Smooth muscle cell (in vitro differentiated cells): Measurements from ENCODE around the gene DHRS3. TPM values are rescaled to one million over a fixed set of nuclear protein-coding genes. Genes with fewer than 3 reads are reported as not detected.
"Not testable (repeated sequence)": the region's sequence is repeated elsewhere in the genome, so short reads cannot be mapped to it uniquely, and the experiment has no call there.

Experiments
- DNase-seq: peaks from one replicate; lab custom pipeline; 2025; ENCODE audit not compliant: unreplicated experiment; lab: John Stamatoyannopoulos, UW
- H2AFZ ChIP-seq: fragments of 200-600 bp; sonication (generic); 2 replicates; pipeline ENCODE4 v1.6.0; 2016; ENCODE audit warnings: antibody characterized with exemption, low read depth, mild to moderate bottlenecking
- H3F3A ChIP-seq: fragments of 200-600 bp; sonication (generic); 2 replicates; pipeline ENCODE4 v1.6.0; 2017; ENCODE audit warnings: antibody characterized with exemption, low read depth
- H3K27ac ChIP-seq: fragments of 200-600 bp; sonication (generic); 2 replicates; pipeline ENCODE4 v1.5.1; 2016; ENCODE audit warnings: low read depth, mild to moderate bottlenecking
- H3K27me3 ChIP-seq: fragments of 200-600 bp; sonication (generic); 2 replicates; pipeline ENCODE4 v1.6.1; 2016; ENCODE audit warnings: low read depth, mild to moderate bottlenecking
- H3K36me3 ChIP-seq: fragments of 200-600 bp; sonication (generic); 2 replicates; pipeline ENCODE4 v1.5.1; 2016; ENCODE audit warnings: low read depth
- H3K4me1 ChIP-seq: fragments of 200-600 bp; sonication (generic); 2 replicates; pipeline ENCODE4 v1.5.1; 2016; ENCODE audit warnings: low read depth
- H3K4me2 ChIP-seq: fragments of 200-600 bp; sonication (generic); 2 replicates; pipeline ENCODE4 v1.6.0; 2016; ENCODE audit warnings: mild to moderate bottlenecking
- H3K4me3 ChIP-seq: fragments of 200-600 bp; sonication (generic); 2 replicates; pipeline ENCODE4 v1.5.1; 2016; ENCODE audit warnings: mild to moderate bottlenecking
- H3K79me2 ChIP-seq: fragments of 200-600 bp; sonication (generic); 2 replicates; pipeline ENCODE4 v1.6.0; 2016; ENCODE audit warnings: low read depth, mild to moderate bottlenecking
- H3K9ac ChIP-seq: fragments of 200-600 bp; sonication (generic); 2 replicates; pipeline ENCODE4 v1.6.0; 2016; ENCODE audit warnings: low read depth
- H3K9me3 ChIP-seq: fragments of 200-600 bp; sonication (generic); replicated peaks from 2 replicates; pipeline ENCODE4 v1.5.1; 2016; ENCODE audit warnings: low read depth
- H4K20me1 ChIP-seq: fragments of 200-600 bp; sonication (generic); 2 replicates; pipeline ENCODE4 v1.6.0; 2016; ENCODE audit warnings: low read depth
- CTCF ChIP-seq: fragments of 200-600 bp; sonication (generic); IDR thresholded peaks from 2 replicates; pipeline ENCODE4 v1.5.1; 2017; ENCODE audit warnings: borderline replicate concordance, mild to moderate bottlenecking, antibody characterized with exemption; ENCODE audit not compliant: insufficient read depth, poor library complexity, severe bottlenecking
- WGBS: methylation state at CpG from one replicate; pipeline ENCODE4 v1.1.7; 2016; ENCODE audit warnings: low lambda C conversion rate; 5-methylcytosine and 5-hydroxymethylcytosine counted together
- polyA plus RNA-seq: library from polyadenylated mRNA; unstranded; fragments of >200 nt; fragmentation: Nextera tagmentation; extraction: Ambion mirVana; gene quantifications from 2 replicates; pipeline ENCODE4 v1.2.1, GENCODE V29; 2016
- total RNA-seq: library from RNA; depleted of rRNA; stranded (reverse); fragments of >200 nt; gene quantifications from 2 replicates; pipeline ENCODE4 v1.2.3, GENCODE V29; 2014

Gene DHRS3
- total and polyA plus RNA-seq, 2 experiments from 2014 or later: 0.89 to 2.7 TPM

DNA sequence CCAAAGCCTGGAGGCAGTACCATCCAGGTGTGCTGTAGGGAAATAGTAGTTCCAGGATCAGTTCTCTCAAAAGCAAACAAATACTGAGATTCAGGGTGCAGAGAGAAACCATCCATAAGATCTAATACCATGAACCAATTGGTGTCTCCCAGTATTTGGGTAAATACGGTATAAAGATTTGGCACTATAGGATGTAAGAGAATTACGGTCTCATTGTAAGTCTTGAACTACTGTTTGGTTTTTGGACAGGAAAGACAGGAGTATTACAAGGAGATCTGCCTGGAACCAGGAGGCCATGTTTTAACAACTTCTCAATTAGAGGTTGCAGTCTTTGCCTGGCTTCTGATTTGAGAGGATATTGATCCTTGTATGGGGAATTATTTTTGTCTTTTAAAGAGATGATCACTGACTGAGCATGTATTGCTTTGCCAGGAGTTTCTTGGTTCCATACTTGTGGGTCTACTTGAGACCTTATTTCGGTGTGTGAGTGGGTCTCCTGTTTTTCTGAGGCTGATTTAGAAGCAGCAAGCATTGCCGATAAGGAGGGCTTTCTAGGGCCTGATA lies 36.1 kb upstream of the DHRS3 start:
- no peaks in the 10 kb centered on the region for H4K20me1 ChIP-seq
- 83% methylated on average over 4 of the region's 4 CpGs for WGBS

DNA sequence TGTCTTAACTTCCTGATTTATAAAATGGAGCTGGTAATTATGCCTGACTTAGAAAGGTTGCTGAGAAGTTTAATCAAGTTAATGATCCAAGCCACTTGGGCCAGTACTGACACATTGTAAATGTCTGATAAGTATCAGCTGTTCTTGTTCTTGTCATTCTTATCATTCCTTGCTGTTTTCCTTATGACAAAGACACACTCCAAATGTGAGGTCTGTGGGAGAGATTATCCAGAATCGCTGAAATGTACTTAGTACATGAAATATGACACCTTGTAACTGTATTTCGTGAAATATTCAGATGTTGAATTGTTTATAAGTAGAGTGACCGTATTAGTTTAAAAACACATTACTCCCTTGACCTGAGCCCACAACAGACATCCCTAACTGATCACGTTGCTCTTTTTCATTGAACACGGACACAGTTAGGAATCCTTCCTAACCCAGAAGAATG lies 32.0 kb upstream of the DHRS3 start:
- H3K4me1 ChIP-seq: no peaks in the 10 kb centered on the region
- WGBS: 77% methylated on average over 5 of the region's 5 CpGs
- no peak overlapping the region for H3K4me3 ChIP-seq
- no peaks in the 10 kb centered on the region for H3K36me3 ChIP-seq
- peaks cover 21% of the 10 kb centered on the region for H3K27me3 ChIP-seq
- DNase-seq: no peak
- H3K79me2 ChIP-seq: no peaks in the 10 kb centered on the region
- H4K20me1 ChIP-seq: no peaks in the 10 kb centered on the region
- no peak overlapping the region for H3K9ac ChIP-seq
- no peak overlapping the region for H2AFZ ChIP-seq
- no peak overlapping the region for H3K27ac ChIP-seq
- H3K9me3 ChIP-seq: no peaks in the 10 kb centered on the region
- H3F3A ChIP-seq: no peaks in the 10 kb centered on the region
- TF ChIP-seq CTCF: no peak
- H3K4me2 ChIP-seq: no peak overlapping the region

More for the DNA sequence above, 36.1 kb upstream of the DHRS3 start:
- no peak overlapping the region for H3K4me3 ChIP-seq
- no peak overlapping the region for H3K4me2 ChIP-seq
- no peaks in the 10 kb centered on the region for H3K79me2 ChIP-seq
- no peak overlapping the region for H3K9ac ChIP-seq
- peaks cover 15% of the 10 kb centered on the region for H3K27me3 ChIP-seq
- H3K9me3 ChIP-seq: no peaks in the 10 kb centered on the region
- no peak overlapping the region for H2AFZ ChIP-seq
- no peak for TF ChIP-seq CTCF
- H3K27ac ChIP-seq: no peak overlapping the region
- no peaks in the 10 kb centered on the region for H3F3A ChIP-seq
- H3K36me3 ChIP-seq: no peaks in the 10 kb centered on the region
- no peak for DNase-seq
- no peaks in the 10 kb centered on the region for H3K4me1 ChIP-seq

GRCh38 chr1:12648741-12649140 lies 30.7 kb upstream of the DHRS3 start:
- H2AFZ ChIP-seq: no peak overlapping the region
- H4K20me1 ChIP-seq: no peaks in the 10 kb centered on the region
- H3K4me1 ChIP-seq: no peaks in the 10 kb centered on the region
- no peak overlapping the region for H3K4me2 ChIP-seq
- H3K9me3 ChIP-seq: no peaks in the 10 kb centered on the region
- H3K4me3 ChIP-seq: no peak overlapping the region
- no peaks in the 10 kb centered on the region for H3K79me2 ChIP-seq
- WGBS: 91% methylated on average over 7 of the region's 7 CpGs
- no peaks in the 10 kb centered on the region for H3K36me3 ChIP-seq
- H3K9ac ChIP-seq: no peak overlapping the region
- no peak overlapping the region for H3K27ac ChIP-seq
- no peaks in the 10 kb centered on the region for H3F3A ChIP-seq
- no peak for TF ChIP-seq CTCF
- no peak for DNase-seq
- H3K27me3 ChIP-seq: peaks cover 30% of the 10 kb centered on the region

GRCh38 chr1:12645401-12645800 lies 27.4 kb upstream of the DHRS3 start:
- not testable (repeated sequence) for H3F3A ChIP-seq, H3K4me1 ChIP-seq, H3K79me2 ChIP-seq, H3K36me3 ChIP-seq, DNase-seq, H3K4me2 ChIP-seq, H2AFZ ChIP-seq, H3K9ac ChIP-seq, H4K20me1 ChIP-seq, H3K4me3 ChIP-seq, H3K27ac ChIP-seq, H3K9me3 ChIP-seq
- H3K27me3 ChIP-seq: peaks cover 22% of the 10 kb centered on the region
- 96% methylated on average over 9 of the region's 9 CpGs for WGBS
